Measurements from ENCODE around the gene CCDC73. TPM values are rescaled to one million over a fixed set of nuclear protein-coding genes. Genes with fewer than 3 reads are reported as not detected.
A peak's percentile ranks its signal among the peaks of the same experiment; 100 is the strongest.

Gene CCDC73
- total RNA-seq, 1 experiment from 2014 or later = not detected

DNA sequence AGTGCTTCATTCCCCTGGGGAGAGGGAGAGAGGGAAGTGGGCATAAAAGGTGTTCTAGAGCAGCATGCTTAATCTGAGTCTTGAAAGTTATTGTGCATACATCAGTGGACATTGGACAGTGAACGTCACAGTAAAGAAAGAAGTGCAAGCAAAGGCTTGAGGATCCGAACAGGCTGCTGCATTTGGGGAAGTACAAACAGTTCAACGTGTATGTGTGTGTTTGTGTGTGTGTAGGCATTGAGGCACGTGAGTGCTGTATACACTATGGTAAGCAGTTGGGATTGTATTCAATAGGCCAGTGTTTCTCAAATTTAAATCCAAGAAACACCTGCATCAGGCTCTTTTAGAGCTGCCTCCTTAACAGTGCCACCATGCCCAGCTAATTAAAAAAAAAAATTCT, 221.2 kb downstream of the CCDC73 start:
- no peak for TF ChIP-seq ZNF232 (CRISPR knock-in tag; IDR thresholded peaks at IDR 0.05)
- TF ChIP-seq, protein P1, sequence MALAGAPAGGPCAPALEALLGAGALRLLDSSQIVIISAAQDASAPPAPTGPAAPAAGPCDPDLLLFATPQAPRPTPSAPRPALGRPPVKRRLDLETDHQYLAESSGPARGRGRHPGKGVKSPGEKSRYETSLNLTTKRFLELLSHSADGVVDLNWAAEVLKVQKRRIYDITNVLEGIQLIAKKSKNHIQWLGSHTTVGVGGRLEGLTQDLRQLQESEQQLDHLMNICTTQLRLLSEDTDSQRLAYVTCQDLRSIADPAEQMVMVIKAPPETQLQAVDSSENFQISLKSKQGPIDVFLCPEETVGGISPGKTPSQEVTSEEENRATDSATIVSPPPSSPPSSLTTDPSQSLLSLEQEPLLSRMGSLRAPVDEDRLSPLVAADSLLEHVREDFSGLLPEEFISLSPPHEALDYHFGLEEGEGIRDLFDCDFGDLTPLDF (CRISPR knock-in tag; IDR thresholded peaks at IDR 0.05) = no peak
- TF ChIP-seq ZNF416 (CRISPR knock-in tag; IDR thresholded peaks at IDR 0.05) = no peak
- no peak for TF ChIP-seq ETV6 (CRISPR knock-in tag; IDR thresholded peaks at IDR 0.05)
- TF ChIP-seq ZMAT4 (CRISPR knock-in tag; IDR thresholded peaks at IDR 0.05) = no peak
- TF ChIP-seq GRHL2 (CRISPR knock-in tag; IDR thresholded peaks at IDR 0.05; ENCODE audit: insufficient replicate concordance, severe bottlenecking) = no peak
- no peak for TF ChIP-seq ZBTB21 (CRISPR knock-in tag; IDR thresholded peaks at IDR 0.05; ENCODE audit: borderline replicate concordance)
- TF ChIP-seq PREB (CRISPR knock-in tag; IDR thresholded peaks at IDR 0.05; ENCODE audit: borderline replicate concordance) = no peak

GRCh38 chr11:32571039-32571438, 223.4 kb downstream of the CCDC73 start:
- no peak for DNase-seq (ENCODE audit: low spot score)
- Mint-ChIP-seq H3K36me3 (no peaks in the 10 kb centered on the region), H3K4me1 (peaks cover 15% of the 10 kb centered on the region), H3K27me3 (ENCODE audit: low read depth) (peaks cover 13% of the 10 kb centered on the region), H3K4me3 (no peak overlapping the region), H3K27ac (no peak overlapping the region), H3K9me3 (peaks cover 5% of the 10 kb centered on the region)
- ATAC-seq = peak; percentile 95
- ChIA-PET POLR2A (no interaction called here), CTCF (interaction anchor here (0.5 to 1.0 kb wide), 2 partner anchors 176 to 1230 kb away, joined by 3 read pairs; no protein-coding TSS in a partner anchor)
- TF ChIP-seq ZNF317 (CRISPR knock-in tag; IDR thresholded peaks at IDR 0.05; ENCODE audit: borderline replicate concordance, low read depth) (no peak), SMAD3 (CRISPR knock-in tag; IDR thresholded peaks at IDR 0.05; ENCODE audit: borderline replicate concordance) (no peak), OVOL2 (CRISPR knock-in tag; IDR thresholded peaks at IDR 0.05; ENCODE audit: borderline replicate concordance) (no peak), NFYB (CRISPR knock-in tag; conservative IDR thresholded peaks at IDR 0.05; ENCODE audit: low read depth) (no peak), RELA (CRISPR knock-in tag; IDR thresholded peaks at IDR 0.05; ENCODE audit: borderline replicate concordance) (no peak), ZNF425 (CRISPR knock-in tag; conservative IDR thresholded peaks at IDR 0.05) (no peak), USF1 (CRISPR knock-in tag; IDR thresholded peaks at IDR 0.05) (peak; percentile 60), ESRRA (CRISPR knock-in tag; IDR thresholded peaks at IDR 0.05; ENCODE audit: borderline replicate concordance) (no peak)
- TF ChIP-seq, protein P2, sequence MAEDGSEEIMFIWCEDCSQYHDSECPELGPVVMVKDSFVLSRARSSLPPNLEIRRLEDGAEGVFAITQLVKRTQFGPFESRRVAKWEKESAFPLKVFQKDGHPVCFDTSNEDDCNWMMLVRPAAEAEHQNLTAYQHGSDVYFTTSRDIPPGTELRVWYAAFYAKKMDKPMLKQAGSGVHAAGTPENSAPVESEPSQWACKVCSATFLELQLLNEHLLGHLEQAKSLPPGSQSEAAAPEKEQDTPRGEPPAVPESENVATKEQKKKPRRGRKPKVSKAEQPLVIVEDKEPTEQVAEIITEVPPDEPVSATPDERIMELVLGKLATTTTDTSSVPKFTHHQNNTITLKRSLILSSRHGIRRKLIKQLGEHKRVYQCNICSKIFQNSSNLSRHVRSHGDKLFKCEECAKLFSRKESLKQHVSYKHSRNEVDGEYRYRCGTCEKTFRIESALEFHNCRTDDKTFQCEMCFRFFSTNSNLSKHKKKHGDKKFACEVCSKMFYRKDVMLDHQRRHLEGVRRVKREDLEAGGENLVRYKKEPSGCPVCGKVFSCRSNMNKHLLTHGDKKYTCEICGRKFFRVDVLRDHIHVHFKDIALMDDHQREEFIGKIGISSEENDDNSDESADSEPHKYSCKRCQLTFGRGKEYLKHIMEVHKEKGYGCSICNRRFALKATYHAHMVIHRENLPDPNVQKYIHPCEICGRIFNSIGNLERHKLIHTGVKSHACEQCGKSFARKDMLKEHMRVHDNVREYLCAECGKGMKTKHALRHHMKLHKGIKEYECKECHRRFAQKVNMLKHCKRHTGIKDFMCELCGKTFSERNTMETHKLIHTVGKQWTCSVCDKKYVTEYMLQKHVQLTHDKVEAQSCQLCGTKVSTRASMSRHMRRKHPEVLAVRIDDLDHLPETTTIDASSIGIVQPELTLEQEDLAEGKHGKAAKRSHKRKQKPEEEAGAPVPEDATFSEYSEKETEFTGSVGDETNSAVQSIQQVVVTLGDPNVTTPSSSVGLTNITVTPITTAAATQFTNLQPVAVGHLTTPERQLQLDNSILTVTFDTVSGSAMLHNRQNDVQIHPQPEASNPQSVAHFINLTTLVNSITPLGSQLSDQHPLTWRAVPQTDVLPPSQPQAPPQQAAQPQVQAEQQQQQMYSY (CRISPR knock-in tag; IDR thresholded peaks at IDR 0.05) = peak; percentile 71; the same call in 1 of the 2 replicates
- TF ChIP-seq, protein P3, sequence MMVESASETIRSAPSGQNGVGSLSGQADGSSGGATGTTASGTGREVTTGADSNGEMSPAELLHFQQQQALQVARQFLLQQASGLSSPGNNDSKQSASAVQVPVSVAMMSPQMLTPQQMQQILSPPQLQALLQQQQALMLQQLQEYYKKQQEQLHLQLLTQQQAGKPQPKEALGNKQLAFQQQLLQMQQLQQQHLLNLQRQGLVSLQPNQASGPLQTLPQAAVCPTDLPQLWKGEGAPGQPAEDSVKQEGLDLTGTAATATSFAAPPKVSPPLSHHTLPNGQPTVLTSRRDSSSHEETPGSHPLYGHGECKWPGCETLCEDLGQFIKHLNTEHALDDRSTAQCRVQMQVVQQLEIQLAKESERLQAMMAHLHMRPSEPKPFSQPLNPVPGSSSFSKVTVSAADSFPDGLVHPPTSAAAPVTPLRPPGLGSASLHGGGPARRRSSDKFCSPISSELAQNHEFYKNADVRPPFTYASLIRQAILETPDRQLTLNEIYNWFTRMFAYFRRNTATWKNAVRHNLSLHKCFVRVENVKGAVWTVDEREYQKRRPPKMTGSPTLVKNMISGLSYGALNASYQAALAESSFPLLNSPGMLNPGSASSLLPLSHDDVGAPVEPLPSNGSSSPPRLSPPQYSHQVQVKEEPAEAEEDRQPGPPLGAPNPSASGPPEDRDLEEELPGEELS (CRISPR knock-in tag; IDR thresholded peaks at IDR 0.05) = no peak
- TF ChIP-seq, protein P4, sequence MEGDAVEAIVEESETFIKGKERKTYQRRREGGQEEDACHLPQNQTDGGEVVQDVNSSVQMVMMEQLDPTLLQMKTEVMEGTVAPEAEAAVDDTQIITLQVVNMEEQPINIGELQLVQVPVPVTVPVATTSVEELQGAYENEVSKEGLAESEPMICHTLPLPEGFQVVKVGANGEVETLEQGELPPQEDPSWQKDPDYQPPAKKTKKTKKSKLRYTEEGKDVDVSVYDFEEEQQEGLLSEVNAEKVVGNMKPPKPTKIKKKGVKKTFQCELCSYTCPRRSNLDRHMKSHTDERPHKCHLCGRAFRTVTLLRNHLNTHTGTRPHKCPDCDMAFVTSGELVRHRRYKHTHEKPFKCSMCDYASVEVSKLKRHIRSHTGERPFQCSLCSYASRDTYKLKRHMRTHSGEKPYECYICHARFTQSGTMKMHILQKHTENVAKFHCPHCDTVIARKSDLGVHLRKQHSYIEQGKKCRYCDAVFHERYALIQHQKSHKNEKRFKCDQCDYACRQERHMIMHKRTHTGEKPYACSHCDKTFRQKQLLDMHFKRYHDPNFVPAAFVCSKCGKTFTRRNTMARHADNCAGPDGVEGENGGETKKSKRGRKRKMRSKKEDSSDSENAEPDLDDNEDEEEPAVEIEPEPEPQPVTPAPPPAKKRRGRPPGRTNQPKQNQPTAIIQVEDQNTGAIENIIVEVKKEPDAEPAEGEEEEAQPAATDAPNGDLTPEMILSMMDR (IDR thresholded peaks at IDR 0.05) = no peak
- TF ChIP-seq, protein P5, sequence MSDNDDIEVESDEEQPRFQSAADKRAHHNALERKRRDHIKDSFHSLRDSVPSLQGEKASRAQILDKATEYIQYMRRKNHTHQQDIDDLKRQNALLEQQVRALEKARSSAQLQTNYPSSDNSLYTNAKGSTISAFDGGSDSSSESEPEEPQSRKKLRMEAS (CRISPR knock-in tag; IDR thresholded peaks at IDR 0.05) = peak; percentile 83

More for the DNA sequence above, 221.2 kb downstream of the CCDC73 start:
- H3K36me3 Mint-ChIP-seq = no peaks in the 10 kb centered on the region
- POLR2A ChIA-PET = no interaction called here
- peaks cover 13% of the 10 kb centered on the region for H3K27me3 Mint-ChIP-seq (ENCODE audit: low read depth)
- H3K4me1 Mint-ChIP-seq = peaks cover 15% of the 10 kb centered on the region
- peaks cover 5% of the 10 kb centered on the region for H3K9me3 Mint-ChIP-seq
- DNase-seq (ENCODE audit: low spot score) = no peak
- ATAC-seq = no peak
- H3K4me3 Mint-ChIP-seq = no peak overlapping the region
- CTCF ChIA-PET = interaction anchor here (0.6 kb wide), 1 partner anchor 74 kb away, joined by 3 read pairs; no protein-coding TSS in a partner anchor
- no peak overlapping the region for H3K27ac Mint-ChIP-seq
